ENCODE data around the gene U2AF1L4. TPM values are rescaled to one million over a fixed set of nuclear protein-coding genes. Genes with fewer than 3 reads are reported as not detected.

U2AF1L4 gene
- total RNA-seq, 1 donor from 2014 or later, result 19.5 TPM

DNA sequence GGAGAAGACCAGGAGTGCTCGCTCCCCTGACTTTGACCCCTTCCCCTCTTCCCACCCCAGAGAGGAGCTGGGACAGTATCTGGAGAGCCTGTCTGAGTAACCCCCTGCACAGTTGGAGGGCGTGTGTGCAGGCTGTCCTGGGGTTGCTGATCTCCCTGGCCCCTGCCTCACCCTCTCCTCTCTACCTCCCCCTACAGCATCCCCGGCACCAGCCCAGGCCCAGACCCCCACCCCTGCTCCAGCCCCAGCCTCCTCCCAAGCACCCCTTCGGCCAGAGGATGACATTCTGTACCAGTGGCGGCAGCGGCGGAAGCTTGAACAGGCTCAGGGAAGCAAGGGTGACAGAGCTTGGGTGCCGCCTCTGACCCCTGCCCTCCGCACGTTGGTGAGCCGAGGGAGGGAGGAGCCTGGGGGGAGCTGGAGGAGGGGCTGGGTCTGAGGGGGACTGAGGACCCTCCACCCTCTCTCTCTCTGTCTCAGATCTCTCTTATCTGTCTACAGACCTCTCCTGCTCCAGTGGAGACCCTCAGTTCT is 21.4 kb upstream of the U2AF1L4 start:
- DNase-seq (ENCODE audit: missing footprints) (peak; percentile 46), ATAC-seq (no peak)
- intact Hi-C loops (cut with DNase I), result no loop called here

DNA sequence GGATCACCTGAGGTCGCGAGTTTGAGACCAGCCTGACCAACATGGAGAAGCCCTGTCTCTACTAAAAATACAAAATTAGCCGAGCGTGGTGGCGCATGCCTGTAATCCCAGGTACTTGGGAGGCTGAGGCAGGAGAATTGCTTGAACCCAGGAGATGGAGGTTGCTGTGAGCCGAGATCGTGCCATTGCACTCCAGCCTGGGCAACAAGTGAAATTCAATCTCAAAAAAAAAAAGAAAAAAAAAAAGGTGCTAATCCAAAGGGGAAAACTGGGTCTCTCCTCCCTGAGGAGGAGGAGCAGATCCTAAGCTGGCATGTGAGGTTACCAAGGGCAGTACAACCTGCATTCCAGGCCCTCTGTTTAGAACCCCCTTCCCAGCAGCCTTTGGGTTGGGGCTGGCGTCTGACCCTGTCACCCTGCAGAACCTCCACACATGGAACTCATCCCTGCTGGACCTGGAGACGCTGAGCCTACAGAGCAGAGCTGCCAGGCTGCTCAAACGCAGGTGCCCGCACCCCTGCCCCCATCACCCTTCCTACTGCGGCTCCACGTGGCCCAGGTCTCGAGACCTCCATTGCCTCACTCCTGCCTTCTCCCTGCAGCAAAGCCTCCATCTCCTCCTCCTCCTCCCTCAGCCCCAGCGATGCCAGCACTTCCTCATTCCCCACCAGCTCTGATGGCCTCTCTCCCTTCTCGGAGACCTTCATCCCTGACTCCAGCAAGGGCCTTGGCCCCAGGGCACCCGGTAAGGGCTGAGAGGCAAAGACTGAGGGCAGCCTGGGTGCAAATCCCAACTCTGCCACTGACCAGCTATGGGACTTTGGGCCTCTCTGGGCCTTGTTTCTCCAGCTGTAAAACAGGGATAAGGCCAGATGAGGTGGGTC is 19.5 kb upstream of the U2AF1L4 start:
- ATAC-seq (no peak), DNase-seq (ENCODE audit: missing footprints) (peak; percentile 63)
- intact Hi-C loops (cut with DNase I), result no loop called here

DNA sequence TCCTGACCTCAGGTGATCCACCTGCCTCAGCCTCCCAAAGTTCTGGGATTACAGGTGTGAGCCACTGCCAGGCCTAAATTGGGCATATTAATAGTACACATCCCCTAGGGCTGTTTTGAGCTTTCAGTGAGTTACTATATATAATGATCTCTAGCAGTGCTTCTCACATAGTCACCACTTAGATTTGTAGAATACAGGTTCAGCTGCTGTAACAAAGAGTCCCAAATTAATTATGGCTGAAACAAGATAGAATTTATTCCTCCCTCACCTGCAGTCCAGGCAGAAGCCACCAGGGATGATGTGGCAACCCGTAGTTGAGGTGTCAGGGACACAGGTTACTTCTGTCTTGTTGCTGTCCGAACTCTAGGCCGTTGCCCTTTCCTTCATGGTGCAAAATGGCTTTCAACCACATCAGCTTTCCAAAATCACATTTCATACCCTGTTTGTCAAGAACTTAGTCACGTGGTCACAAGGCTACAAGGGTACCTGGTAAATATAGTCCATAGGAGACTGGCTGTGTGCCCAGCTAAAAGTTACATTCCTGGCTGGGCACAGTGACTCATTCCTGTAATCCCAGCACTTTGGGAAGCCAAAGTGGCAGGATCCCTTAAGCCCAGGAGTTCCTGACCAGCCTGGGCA is 15.6 kb upstream of the U2AF1L4 start:
- ATAC-seq (no peak), DNase-seq (ENCODE audit: missing footprints) (no peak)
- intact Hi-C loops (cut with DNase I), result no loop called here

DNA sequence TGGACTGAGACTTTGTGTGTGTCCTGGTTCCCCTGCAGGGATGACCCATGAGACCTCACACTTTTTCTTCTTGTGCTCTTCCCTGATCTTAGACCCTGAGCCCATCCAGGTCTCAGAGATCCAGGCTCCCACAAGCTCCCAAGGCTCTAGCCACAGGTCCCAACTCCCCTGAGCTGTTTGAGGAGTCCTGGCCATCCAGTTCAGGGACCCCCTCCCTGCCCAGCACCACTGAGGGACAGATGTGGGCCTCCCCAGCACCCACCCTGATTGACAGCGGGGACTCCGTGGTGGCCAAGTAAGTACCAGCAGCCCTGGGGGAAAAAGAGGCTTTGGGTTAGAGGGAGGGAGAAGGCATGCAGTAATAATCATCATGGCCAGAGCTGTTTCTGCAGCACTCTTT is 14.5 kb upstream of the U2AF1L4 start:
- intact Hi-C loops (cut with DNase I), result no loop called here
- DNase-seq (ENCODE audit: missing footprints) (peak; percentile 49), ATAC-seq (no peak)

DNA sequence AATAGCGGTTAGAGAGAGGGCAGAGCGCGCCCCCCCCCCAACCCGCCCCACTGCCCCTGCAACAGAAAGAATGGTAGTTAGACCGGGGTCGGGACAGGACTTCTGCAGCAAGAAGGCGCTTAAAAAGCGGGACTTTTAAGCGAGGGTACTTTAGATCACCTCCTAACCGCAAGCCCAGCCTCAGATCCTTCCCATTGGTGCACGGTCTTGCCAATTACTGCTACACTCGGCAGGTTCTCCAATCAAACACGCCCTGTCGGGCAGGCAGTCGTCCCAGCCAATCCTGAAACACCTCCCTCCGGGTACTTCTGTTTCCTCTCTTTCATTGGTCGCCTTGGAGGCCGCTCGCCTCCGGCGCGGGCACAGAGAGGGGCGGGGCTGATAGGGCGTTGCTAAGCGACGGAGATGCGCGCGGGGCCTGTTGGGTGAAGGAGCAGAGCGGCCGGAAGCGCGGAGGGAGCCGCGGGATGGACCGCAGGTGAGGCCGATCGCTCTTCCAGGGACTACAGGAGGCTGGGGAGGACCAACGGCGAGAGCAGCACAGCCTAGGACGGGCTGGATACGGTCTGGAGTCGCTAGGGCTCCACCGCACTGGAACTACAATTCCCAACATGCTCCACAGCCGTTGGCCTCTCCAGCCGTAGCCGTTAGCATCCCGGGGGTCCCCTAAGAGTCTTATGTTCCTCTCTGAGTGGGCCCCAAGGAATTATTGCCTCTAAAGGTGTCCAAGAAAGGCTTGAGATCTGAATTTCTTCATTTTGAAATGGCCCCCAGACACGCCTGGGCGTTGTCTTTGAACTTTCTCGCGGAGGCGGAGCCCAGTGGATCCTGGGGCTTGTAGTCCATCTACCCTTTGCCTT is 12.8 kb upstream of the U2AF1L4 start, which contains the start of gene PROSER3:
Gene PROSER3, plus strand, starts transcription at position 428 of the 860 bp plus-strand sequence. Its CDS starts 40 bp downstream, at position 468.
- ATAC-seq (peak; percentile 79), DNase-seq (ENCODE audit: missing footprints) (peak; percentile 99)
- intact Hi-C loops (cut with DNase I), result loop anchor here (1.0 kb wide), 1 partner anchor 42 kb away; no protein-coding TSS in a partner anchor

DNA sequence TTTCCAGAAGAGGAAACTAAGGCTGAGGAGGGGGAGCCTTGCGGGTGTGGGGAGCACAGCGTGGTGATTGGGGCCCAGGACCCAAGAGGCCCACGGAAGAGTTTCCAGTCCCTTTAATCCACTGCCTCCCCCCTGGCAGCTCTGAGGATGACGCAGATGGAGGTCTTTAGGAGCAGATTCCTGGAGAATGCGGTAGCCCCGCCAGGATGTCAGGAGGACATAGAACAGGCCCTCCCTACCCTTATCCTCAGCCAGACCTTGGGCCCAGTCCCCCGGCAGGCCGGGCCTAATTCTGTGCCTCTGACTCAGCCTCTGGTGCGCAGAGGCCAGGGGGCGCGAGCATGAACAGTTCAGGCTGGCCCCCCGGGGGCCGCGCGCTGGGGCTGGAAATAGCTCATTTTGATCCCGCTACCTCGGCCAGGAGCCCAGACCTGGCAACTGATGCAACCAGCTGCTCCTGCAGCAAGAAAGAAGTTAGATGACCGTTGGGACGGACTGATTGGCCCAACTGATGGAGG is 12.1 kb upstream of the U2AF1L4 start:
- intact Hi-C loops (cut with DNase I), result loop anchor here (1.0 kb wide), 1 partner anchor 41 kb away; no protein-coding TSS in a partner anchor
- peak; percentile 94 for DNase-seq (ENCODE audit: missing footprints)
- ATAC-seq, result peak; percentile 66

DNA sequence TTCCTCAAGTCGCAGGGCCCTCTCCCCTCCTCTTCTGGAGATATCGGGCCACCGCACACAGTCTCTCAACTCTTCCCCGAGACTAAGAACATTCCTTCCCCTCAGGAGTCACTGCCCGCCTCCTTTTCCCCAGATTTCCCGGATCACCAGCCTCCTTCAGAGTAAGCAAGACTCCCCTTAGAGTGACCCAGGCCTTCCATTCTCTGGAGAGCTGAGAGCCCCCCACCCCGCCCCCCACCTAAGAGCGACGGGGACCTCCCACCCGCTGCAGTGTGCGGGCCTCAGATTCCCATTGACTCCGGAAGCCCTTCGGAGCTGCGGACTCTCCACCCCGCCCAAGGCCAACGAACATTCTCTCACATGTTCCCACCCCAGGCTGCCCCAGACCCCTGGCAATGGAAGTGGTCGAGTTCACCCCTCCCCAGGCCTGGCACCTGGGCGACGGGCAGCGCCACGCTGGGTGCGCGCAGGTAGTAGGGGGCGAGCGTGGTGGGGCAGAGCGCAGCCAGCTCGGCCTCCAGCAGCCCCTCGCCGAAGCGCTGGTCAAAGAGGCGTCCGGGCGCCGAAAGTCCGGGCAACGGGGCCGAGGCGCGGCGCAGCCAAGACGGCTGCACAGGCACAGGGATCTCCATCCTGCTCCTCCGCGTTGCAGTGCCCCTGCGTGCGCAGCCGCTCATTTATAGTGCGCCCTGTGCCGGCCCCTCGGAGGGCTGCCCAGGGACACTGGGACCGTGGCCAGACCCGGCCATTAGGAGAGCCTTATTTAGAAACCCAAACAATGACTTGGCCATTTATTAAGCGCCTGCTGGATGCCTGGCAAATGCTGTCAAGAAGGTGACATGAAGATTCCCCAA is 11.4 kb upstream of the U2AF1L4 start, which contains the start of gene HSPB6:
Gene HSPB6, minus strand, starts transcription at position 653 of the 854 bp plus-strand sequence. Its CDS starts 21 bp downstream, at position 632.
- ATAC-seq (peak; percentile 43), DNase-seq (ENCODE audit: missing footprints) (peak; percentile 88)
- intact Hi-C loops (cut with DNase I), result loop anchor here (1.0 kb wide), 1 partner anchor 40 kb away; no protein-coding TSS in a partner anchor

DNA sequence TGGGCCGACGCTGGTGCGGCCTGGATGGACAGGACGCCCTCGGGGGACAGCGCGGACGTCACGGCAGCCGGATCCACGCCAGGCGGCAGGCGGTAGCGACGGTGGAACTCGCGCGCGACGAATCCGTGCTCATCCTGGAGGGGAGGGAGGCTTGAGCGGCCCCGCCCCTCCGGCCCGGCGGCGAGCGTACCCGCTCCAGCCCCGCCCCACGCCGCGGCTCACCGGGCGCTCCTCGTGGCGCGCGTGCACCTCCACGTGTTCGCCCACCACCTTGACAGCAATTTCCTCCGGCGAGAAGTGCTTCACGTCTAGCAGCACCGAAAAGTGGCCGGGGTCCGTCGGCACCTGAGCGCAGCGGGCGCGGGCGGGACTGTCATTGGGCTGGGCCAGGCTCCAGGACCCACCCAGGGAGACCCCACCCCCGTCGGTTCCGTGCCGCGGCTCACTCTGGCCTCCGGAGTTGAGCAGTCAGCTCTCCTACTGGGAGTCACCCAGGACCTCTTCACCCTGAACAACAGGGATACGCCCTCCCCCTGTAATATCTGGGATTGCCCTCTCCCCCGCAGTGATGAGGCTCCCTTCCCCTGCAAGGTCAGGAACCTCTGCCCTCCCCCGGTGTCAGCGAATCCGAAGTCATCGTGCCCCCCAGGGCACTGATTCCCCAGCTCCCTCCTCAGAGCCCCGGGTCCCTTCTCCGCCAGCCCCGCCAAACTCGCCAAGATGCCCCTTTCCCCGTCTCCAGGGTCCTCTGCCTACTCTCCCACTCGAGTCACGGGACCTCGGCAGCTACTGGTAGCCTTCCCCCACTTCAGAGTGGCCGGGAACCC is 10.5 kb upstream of the U2AF1L4 start:
- peak; percentile 94 for DNase-seq (ENCODE audit: missing footprints)
- intact Hi-C loops (cut with DNase I), result no loop called here
- peak; percentile 61 for ATAC-seq

DNA sequence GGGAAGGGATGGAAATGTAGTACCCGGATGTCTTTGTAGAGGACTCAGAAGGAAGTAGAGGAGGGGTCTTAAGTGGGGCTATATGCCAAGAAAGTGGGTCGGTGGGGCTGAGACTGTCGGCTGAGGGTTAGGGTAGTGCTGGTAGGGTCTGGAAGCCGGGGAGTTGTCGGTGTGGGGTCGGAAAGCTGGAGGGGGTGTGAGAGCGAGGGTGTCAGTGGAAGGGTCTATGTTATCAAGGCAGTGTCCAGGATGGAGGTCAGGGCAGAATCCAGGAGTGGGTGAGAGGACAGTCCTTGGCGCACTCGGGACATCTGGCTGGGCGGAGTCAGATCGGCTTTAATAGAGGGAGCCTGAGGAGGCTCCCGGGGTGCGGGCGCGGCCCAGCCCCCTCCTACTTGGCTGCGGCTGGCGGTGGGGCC is 9.9 kb upstream of the U2AF1L4 start:
- DNase-seq (ENCODE audit: missing footprints), result no peak
- peak; percentile 56 for ATAC-seq
- intact Hi-C loops (cut with DNase I), result no loop called here

DNA sequence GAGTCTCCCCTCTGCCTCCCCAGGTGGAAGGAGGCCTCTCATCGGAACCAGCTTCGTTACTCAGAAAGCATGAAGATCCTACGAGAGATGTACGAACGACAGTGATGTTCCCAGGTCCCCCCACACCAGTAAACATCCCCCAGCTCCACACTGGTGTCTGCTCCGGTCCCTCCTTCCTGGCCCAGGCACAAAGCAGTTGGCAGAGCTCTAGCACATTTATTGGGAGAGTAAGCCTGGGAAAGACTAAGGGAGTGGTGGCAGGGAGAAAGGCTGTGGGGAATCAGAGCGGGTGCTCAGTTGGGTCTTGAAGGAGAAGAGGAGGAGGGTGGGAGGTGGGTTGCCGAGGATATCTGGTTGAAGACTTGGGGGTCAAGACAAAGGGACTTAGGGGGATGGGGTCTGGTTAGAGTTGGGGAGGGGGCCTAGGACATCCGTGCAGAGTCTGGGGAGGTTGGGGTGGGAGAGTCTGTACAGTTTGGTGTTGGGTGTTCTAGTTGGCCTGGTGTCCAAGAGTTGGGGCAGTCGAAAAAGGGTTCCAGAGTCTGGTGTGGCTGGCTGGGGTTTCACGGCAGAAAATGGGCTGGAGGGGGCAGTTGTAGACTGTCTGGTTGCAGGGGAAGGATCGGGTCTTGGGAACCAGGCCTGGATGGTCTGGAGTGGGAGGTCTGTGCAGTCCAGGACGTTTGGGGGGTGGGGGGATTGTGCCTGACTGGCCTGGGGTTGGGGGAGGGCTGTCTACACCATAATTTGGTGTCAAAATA is 9.3 kb upstream of the U2AF1L4 start:
- ATAC-seq, result no peak
- intact Hi-C loops (cut with DNase I), result no loop called here
- DNase-seq (ENCODE audit: missing footprints), result peak; percentile 20

DNA sequence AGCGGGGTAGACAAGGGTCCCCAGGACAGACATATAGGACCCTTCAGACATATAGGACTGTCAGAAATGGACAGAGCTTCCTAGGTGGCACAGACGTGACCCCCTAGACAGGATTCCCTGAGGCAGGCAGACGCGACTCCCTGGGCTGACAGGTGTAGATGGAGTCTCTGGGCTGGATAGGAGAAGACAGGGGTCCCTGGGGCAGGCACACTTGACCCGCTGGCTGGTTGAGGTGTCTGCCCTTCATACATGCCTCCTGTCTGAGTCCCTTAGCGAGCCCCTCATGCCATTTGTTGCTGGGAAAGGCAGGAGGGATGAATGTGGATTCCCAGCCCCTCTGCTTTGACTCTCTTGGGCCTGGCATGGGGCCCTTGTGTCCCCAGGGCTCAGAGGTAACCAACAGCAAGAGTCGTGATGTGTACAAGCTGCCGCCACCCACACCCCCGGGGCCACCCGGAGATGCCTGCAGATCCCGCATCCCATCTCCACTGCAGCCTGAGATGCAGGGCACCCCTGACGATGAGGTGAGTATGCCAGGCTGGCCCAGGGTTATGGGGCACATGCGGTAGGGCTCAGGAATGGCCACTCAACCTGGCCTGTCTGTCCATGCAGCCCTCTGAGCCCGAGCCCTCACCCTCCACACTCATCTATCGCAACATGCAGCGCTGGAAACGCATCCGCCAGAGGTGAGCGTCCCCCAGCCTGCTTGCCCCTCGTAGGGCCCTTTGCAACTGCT is 8.6 kb upstream of the U2AF1L4 start:
- DNase-seq (ENCODE audit: missing footprints) (peak; percentile 63), ATAC-seq (no peak)
- intact Hi-C loops (cut with DNase I), result no loop called here

DNA sequence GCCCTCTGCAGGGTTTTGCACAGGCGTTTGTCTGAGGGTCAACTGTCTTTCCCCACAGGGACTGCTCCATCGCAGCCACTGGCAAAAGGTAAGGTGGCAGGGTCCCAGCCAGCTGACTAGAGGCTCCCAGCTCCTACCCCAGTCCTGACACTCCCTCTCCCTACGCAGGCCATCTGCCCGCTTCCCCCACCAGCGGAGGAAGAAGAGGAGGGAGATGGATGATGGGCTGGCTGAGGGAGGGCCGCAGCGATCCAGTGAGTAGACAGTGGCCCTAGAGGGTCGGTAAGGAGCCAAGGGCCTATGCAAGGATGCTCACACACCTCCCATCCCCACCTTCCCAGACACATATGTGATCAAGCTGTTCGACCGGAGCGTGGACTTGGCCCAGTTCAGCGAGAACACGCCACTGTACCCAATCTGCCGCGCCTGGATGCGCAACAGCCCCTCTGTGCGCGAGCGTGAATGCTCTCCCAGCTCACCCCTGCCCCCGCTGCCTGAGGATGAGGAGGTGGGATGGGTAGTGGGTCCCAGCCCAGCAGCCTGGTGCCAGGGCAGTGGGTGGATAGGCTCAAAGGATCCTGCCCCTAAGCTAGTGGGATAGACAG is 7.6 kb upstream of the U2AF1L4 start:
- peak; percentile 63 for DNase-seq (ENCODE audit: missing footprints)
- intact Hi-C loops (cut with DNase I), result no loop called here
- no peak for ATAC-seq

DNA sequence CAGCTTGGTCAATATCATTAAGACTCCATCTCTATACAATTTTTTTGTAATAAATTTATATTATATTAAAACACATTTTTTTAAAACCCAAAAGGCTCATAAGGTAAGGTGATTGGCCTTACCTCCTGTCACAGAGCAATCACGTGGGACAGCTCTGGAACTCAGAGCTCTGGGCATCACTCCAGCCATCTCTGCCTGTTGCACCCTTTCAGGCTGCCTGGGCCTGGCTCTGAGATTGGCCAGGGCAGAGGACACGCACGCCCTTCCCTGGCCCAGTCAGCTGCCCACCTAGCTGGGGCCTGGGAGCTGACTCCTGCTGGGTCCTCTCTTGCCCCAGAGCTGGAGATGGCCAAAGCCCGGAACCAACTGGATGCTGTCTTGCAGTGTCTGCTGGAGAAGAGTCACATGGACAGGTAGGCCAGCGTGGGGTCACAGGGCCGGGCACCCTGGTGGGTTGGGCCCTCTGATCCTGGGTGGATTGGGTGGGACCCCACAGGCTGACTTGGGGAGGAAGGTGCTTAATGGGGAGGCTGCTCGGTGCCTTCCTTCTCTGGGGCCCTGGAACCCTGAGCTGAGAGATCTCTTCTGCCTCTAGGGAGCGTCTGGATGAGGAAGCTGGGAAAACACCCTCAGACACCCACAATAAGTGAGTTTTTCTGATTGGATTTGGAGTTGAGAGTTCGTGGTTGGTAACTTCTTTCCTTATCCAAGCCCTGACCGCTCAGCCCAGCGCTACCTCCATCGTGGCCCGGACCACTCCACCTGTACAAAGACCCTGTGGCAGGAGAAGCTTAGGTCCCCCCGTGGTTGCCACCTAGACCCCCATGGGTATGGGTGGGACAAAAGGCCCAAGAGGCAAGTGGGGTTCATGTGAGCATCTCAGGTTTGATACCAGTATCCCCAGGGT is 6.9 kb upstream of the U2AF1L4 start:
- DNase-seq (ENCODE audit: missing footprints) (peak; percentile 69), ATAC-seq (no peak)
- intact Hi-C loops (cut with DNase I), result no loop called here

DNA sequence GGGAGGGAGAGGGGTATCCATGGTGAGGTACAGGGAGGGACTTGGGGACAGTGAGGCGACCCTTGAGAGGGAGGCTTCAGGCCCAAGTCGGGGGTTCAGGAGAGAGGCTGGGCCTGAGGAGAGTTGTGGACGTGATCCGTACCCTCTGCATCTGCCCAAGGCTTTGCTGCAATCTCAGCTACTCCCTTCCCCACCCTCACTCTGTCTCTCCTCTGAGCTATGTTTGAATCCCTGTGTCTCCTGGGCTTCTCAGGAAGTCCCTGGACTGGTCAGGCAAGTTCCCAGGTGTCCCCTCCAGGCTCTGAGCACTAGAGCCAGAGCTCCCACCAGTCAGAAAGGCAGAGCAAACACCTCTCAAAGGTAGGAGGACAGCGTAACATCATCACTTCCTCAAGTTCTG is 4.9 kb upstream of the U2AF1L4 start:
- peak; percentile 47 for DNase-seq (ENCODE audit: missing footprints)
- ATAC-seq, result no peak
- intact Hi-C loops (cut with DNase I), result no loop called here

All from Right ventricle myocardium inferior (tissue), 1 donor.